Lung (tissue), 12 donors: ENCODE measurements around the gene SHC1. TPM values are rescaled to one million over a fixed set of nuclear protein-coding genes. Genes with fewer than 3 reads are reported as not detected.
A peak's percentile ranks its signal among the peaks of the same experiment; 100 is the strongest.

ENCODE experiments used
- ATAC-seq: fragments of 200-7000 bp; cut with Tn5 transposase; one replicate; pipeline ENCODE4 v1.9.1; 2020; ENCODE audit warnings: moderate number of reproducible peaks; ENCODE audit not compliant: insufficient read depth, low FRiP score
- DNase-seq, 3 donors: peaks; one replicate each; pipeline ENCODE4 v3.0.0-alpha.2; 2013 to 2017
- H3K27ac ChIP-seq, 2 donors: one replicate each; pipeline ENCODE4 v1.5.1; 2013; ENCODE audit warnings: mild to moderate bottlenecking in 2 of 2, moderate library complexity in 2 of 2, control low read depth in 1 of 2, inconsistent platforms in 1 of 2, low read depth in 1 of 2, low read length in 1 of 2
- H3K27me3 ChIP-seq, 3 donors: one replicate each; pipeline ENCODE4 v1.5.1; 2013; ENCODE audit warnings: low read length in 2 of 3; ENCODE audit not compliant: control insufficient read depth in 3 of 3, insufficient read depth in 3 of 3
- H3K36me3 ChIP-seq, 4 donors: one replicate each; pipeline ENCODE4 v1.5.1; 2013; ENCODE audit warnings: low read length in 4 of 4, mild to moderate bottlenecking in 1 of 4, moderate library complexity in 1 of 4; ENCODE audit not compliant: control insufficient read depth in 4 of 4, insufficient read depth in 4 of 4
- H3K4me1 ChIP-seq, 5 donors: one replicate each; pipeline ENCODE4 v1.5.1; 2013; ENCODE audit warnings: low read length in 5 of 5, mild to moderate bottlenecking in 2 of 5, moderate library complexity in 1 of 5; ENCODE audit not compliant: control insufficient read depth in 5 of 5, insufficient read depth in 5 of 5
- H3K4me3 ChIP-seq: one replicate; pipeline ENCODE4 v1.5.1; 2013; ENCODE audit warnings: mild to moderate bottlenecking, control low read depth, moderate library complexity
- H3K9ac ChIP-seq, 2 donors: one replicate each; pipeline ENCODE4 v1.5.1; 2013; ENCODE audit warnings: low read length in 2 of 2, control low read depth in 1 of 2; ENCODE audit not compliant: insufficient read depth in 1 of 2
- H3K9me3 ChIP-seq, 4 donors: one replicate each; pipeline ENCODE4 v1.5.1; 2013; ENCODE audit warnings: low read length in 3 of 4, mild to moderate bottlenecking in 1 of 4, moderate library complexity in 1 of 4; ENCODE audit not compliant: control insufficient read depth in 4 of 4, insufficient read depth in 3 of 4
- CTCF ChIP-seq: IDR thresholded peaks from 2 replicates; pipeline ENCODE4 v1.5.1; 2012; ENCODE audit warnings: mild to moderate bottlenecking; ENCODE audit errors: control extremely low read depth, extremely low read depth
- WGBS, 2 donors: extraction: QIAGEN DNeasy Blood & Tissue Kit; methylation state at CpG; one replicate each; pipeline ENCODE4 v1.1.7; 2013; 5-methylcytosine and 5-hydroxymethylcytosine counted together
- polyA plus RNA-seq, 2 donors: library from polyadenylated mRNA; stranded (reverse); fragments of 200-250 nt; gene quantifications; one replicate each; pipeline ENCODE4 v1.2.1, GENCODE V29; 2013
- total RNA-seq, 2 donors: library from RNA; depleted of rRNA in 1 of 2; stranded (reverse); fragments of >200 nt in 1 of 2; gene quantifications; one replicate each; pipeline ENCODE4 v1.2.1, GENCODE V29; 2014 to 2021
- donor health status: control.
- donor health status: control.
- donor health status: Bipolar disorder and iron deficiency.
- donor health status: healthy.
- donor health status: DM: yes; HTN: yes; CAD: no.

Gene SHC1
- total and polyA plus RNA-seq, 4 donors = 67.6 to 136 (median 93.8) TPM

GRCh38 chr1:154969246-154969645 is 1.3 kb downstream of the SHC1 start:
- H3K27me3 ChIP-seq = no peaks in the 10 kb centered on the region
- 68 to 70% methylated on average over 5 of the region's 5 CpGs for WGBS, 2 donors
- ATAC-seq (no peak), DNase-seq (no peak)
- no peak for TF ChIP-seq CTCF
- peak overlapping the region in 1 of 2 donors; percentile 7 for H3K9ac ChIP-seq
- H3K4me1 ChIP-seq = peaks cover 0 to 51% (median 22%) of the 10 kb centered on the region in 5 donors
- H3K27ac ChIP-seq = peak overlapping the region in 1 of 2 donors; percentile 94
- peak overlapping the region; percentile 12 for H3K4me3 ChIP-seq
- H3K36me3 ChIP-seq = peaks cover 18 to 41% (median 27%) of the 10 kb centered on the region in 4 donors
- no peaks in the 10 kb centered on the region for H3K9me3 ChIP-seq

GRCh38 chr1:154968731-154969130 is 1.8 kb downstream of the SHC1 start:
- Histone ChIP-seq H3K36me3 (peaks cover 18 to 45% (median 30%) of the 10 kb centered on the region in 4 donors), H3K27ac (peak overlapping the region in 1 of 2 donors; percentile 94), H3K27me3 (no peaks in the 10 kb centered on the region), H3K4me3 (no peak overlapping the region), H3K4me1 (peaks cover 0 to 51% (median 23%) of the 10 kb centered on the region in 5 donors), H3K9me3 (no peaks in the 10 kb centered on the region), H3K9ac (no peak overlapping the region)
- TF ChIP-seq CTCF = no peak
- WGBS, 2 donors = 87 to 89% methylated on average over 3 of the region's 3 CpGs
- no peak for DNase-seq
- ATAC-seq = no peak

GRCh38 chr1:154967331-154967950 is 3.1 kb downstream of the SHC1 start:
- no peak for ATAC-seq
- DNase-seq = no peak
- H3K9ac ChIP-seq = no peak overlapping the region
- H3K4me3 ChIP-seq = no peak overlapping the region
- H3K27me3 ChIP-seq = no peaks in the 10 kb centered on the region
- WGBS, 2 donors = 66 to 69% methylated on average over 5 of the region's 5 CpGs
- peaks cover 0 to 50% (median 27%) of the 10 kb centered on the region in 5 donors for H3K4me1 ChIP-seq
- TF ChIP-seq CTCF = no peak
- H3K36me3 ChIP-seq = peaks cover 18 to 53% (median 33%) of the 10 kb centered on the region in 4 donors
- H3K27ac ChIP-seq = peak overlapping the region in 1 of 2 donors; percentile 23
- no peaks in the 10 kb centered on the region for H3K9me3 ChIP-seq
